Endothelial cell of umbilical vein (primary cell): ENCODE measurements around the gene CCNB1IP1. TPM values are rescaled to one million over a fixed set of nuclear protein-coding genes. Genes with fewer than 3 reads are reported as not detected.

Source experiments
- BruUV-seq: library from RNA; stranded (reverse); fragments of 400-500 nt; replicated peaks from 2 replicates; lab custom pipeline; 2021; lab: Mats Ljungman, UMichigan
- CTCF ChIA-PET: fragments of 300-600, 350-600 bp; sonication (Branson Sonifier 250); formaldehyde crosslinking; loops from one replicate; lab custom pipeline; 2021; ENCODE audit warnings: antibody characterized with exemption, inconsistent platforms; lab: Charles Lee
- POLR2A ChIA-PET: fragments of 300-600, 350-600 bp; sonication (Branson Sonifier 250); formaldehyde crosslinking; loops from one replicate; lab custom pipeline; 2021; ENCODE audit warnings: antibody characterized with exemption, inconsistent platforms; lab: Charles Lee
- DNase-seq: peaks from one replicate; pipeline ENCODE4 v3.0.0-alpha.2; 2011; ENCODE audit warnings: low read depth, low spot score
- FAIRE-seq: peaks from 2 replicates; lab custom pipeline; 2011; peaks lifted over from hg19 to GRCh38; lab: Jason Lieb, UNC
- H2AFZ ChIP-seq: 2 replicates; pipeline ENCODE4 v1.6.0; 2012; ENCODE audit warnings: low read depth, low read length, control low read depth, inconsistent platforms
- H3K27ac ChIP-seq: 2 replicates; pipeline ENCODE4 v1.5.1; 2011; ENCODE audit warnings: low read depth, mild to moderate bottlenecking, control low read depth, low read length, moderate library complexity; ENCODE audit not compliant: insufficient read depth
- H3K27me3 ChIP-seq, 2 experiments: 2 replicates each; pipeline versions ENCODE4 v1.6.0 to v1.6.1; 2011; ENCODE audit warnings: low read length in 2 of 2, mixed read lengths in 1 of 2; ENCODE audit not compliant: control insufficient read depth in 2 of 2, insufficient read depth in 2 of 2
- H3K36me3 ChIP-seq, 2 experiments: 2 replicates in 1 of 2; 3 replicates in 1 of 2; pipeline ENCODE4 v1.5.1; 2011; ENCODE audit warnings: low read length in 2 of 2, mild to moderate bottlenecking in 1 of 2, moderate library complexity in 1 of 2; ENCODE audit not compliant: control insufficient read depth in 2 of 2, insufficient read depth in 2 of 2; ENCODE audit errors: extremely low read depth in 1 of 2
- H3K4me1 ChIP-seq: 3 replicates; pipeline ENCODE4 v1.5.1; 2011; ENCODE audit warnings: mild to moderate bottlenecking, low read length; ENCODE audit not compliant: control insufficient read depth, insufficient read depth; ENCODE audit errors: extremely low read depth
- H3K4me2 ChIP-seq: 2 replicates; pipeline ENCODE4 v1.6.1; 2011; ENCODE audit warnings: low read length, control low read depth, mixed read lengths; ENCODE audit not compliant: insufficient read depth
- H3K4me3 ChIP-seq, 3 experiments: fragments of 200-600 bp in 1 of 3; sonication (generic), shearing (Covaris generic) in 1 of 3; replicated peaks in 1 of 3; 2 replicates each; pipeline ENCODE4 v1.5.1; 2011 to 2016; ENCODE audit warnings: control low read depth in 3 of 3, low read length in 3 of 3, mild to moderate bottlenecking in 2 of 3, inconsistent platforms in 1 of 3, low read depth in 1 of 3, moderate library complexity in 1 of 3; ENCODE audit not compliant: insufficient read depth in 1 of 3
- H3K79me2 ChIP-seq: 2 replicates; pipeline ENCODE4 v1.6.0; 2012; ENCODE audit warnings: low read length, inconsistent platforms; ENCODE audit not compliant: control insufficient read depth, insufficient read depth
- H3K9ac ChIP-seq: replicated peaks from 2 replicates; pipeline ENCODE3; 2011; ENCODE audit warnings: low read length, control low read depth; ENCODE audit not compliant: insufficient read depth; ENCODE audit errors: extremely low read depth
- H3K9me1 ChIP-seq: replicated peaks from 3 replicates; pipeline ENCODE4 v1.6.0; 2011; ENCODE audit warnings: mild to moderate bottlenecking, low read length; ENCODE audit not compliant: control insufficient read depth, insufficient read depth; ENCODE audit errors: extremely low read depth
- H3K9me3 ChIP-seq: replicated peaks from 2 replicates; pipeline ENCODE4 v1.5.1; 2012; ENCODE audit warnings: low read length, inconsistent platforms; ENCODE audit not compliant: control insufficient read depth, insufficient read depth
- H4K20me1 ChIP-seq: replicated peaks from 2 replicates; pipeline ENCODE3; 2011; ENCODE audit warnings: mild to moderate bottlenecking, low read length; ENCODE audit not compliant: control insufficient read depth, insufficient read depth; ENCODE audit errors: extremely low read depth
- CTCF ChIP-seq, 2 donors: IDR thresholded peaks; 1 replicate in 1 of 2; 2 replicates in 1 of 2; pipeline ENCODE4 v1.5.1; 2011; ENCODE audit warnings: low read length in 2 of 2, mild to moderate bottlenecking in 2 of 2, moderate library complexity in 2 of 2, control low read depth in 1 of 2, inconsistent platforms in 1 of 2, low read depth in 1 of 2; ENCODE audit not compliant: insufficient read depth in 1 of 2; ENCODE audit errors: extremely low read depth in 1 of 2
- EZH2 ChIP-seq: IDR thresholded peaks from 2 replicates; pipeline ENCODE4 v1.6.1; 2012; ENCODE audit warnings: borderline replicate concordance, low read depth, mild to moderate bottlenecking, moderate library complexity, low read length, inconsistent platforms; ENCODE audit not compliant: severe bottlenecking
- FOS ChIP-seq: IDR thresholded peaks from 2 replicates; pipeline ENCODE4 v1.6.1; 2011; ENCODE audit warnings: mild to moderate bottlenecking, low read length, moderate library complexity, borderline replicate concordance; ENCODE audit not compliant: insufficient read depth
- GATA2 ChIP-seq: IDR thresholded peaks from 2 replicates; pipeline ENCODE4 v1.7.0; 2011; ENCODE audit warnings: low read depth, mild to moderate bottlenecking, moderate library complexity, mixed read lengths, low read length; ENCODE audit not compliant: insufficient read length, insufficient read depth
- JUN ChIP-seq: IDR thresholded peaks from 2 replicates; pipeline ENCODE4 v1.6.1; 2011; ENCODE audit warnings: borderline replicate concordance, low read depth; ENCODE audit not compliant: insufficient read length, insufficient read depth
- MAX ChIP-seq: IDR thresholded peaks from 2 replicates; pipeline ENCODE4 v1.6.1; 2011; ENCODE audit not compliant: insufficient read depth, insufficient read length
- MYC ChIP-seq: IDR thresholded peaks from one replicate; pipeline ENCODE4 v1.6.1; 2011; ENCODE audit warnings: mild to moderate bottlenecking, low read depth, low read length
- POLR2A ChIP-seq: IDR thresholded peaks from 2 replicates; pipeline ENCODE4 v1.6.1; 2012; ENCODE audit warnings: low read depth, mild to moderate bottlenecking, control low read depth, low read length
- POLR2AphosphoS5 ChIP-seq: IDR thresholded peaks from 2 replicates; pipeline ENCODE4 v1.6.1; 2012; ENCODE audit warnings: low read depth, mild to moderate bottlenecking, control low read depth, low read length, moderate library complexity; ENCODE audit not compliant: insufficient read depth
- dilution Hi-C: fragments of 300-500 bp; cut with MboI; formaldehyde crosslinking; loops from one replicate; pipeline ENCODE4 v1.15.0; 2019; ENCODE audit warnings: low sequenced_read_pairs; ENCODE audit not compliant: extremely low pct_ligation_motif_present
- intact Hi-C: fragments of 100-400 bp; cut with micrococcal nuclease; formaldehyde crosslinking; loops from one replicate; pipeline ENCODE4 v1.10.0; 2022
- polyA plus RNA-seq, 4 experiments: library from polyadenylated mRNA; depleted of rRNA in 3 of 4; stranded (reverse) in 3 of 4; unstranded in 1 of 4; fragments of >200 nt; gene quantifications; 2 replicates each; pipeline versions ENCODE4 v1.2.1 to v1.2.3, GENCODE V29; 2011 to 2012; ENCODE audit warnings: missing spikeins in 1 of 4
- total RNA-seq: library from RNA; stranded (reverse); gene quantifications from 2 replicates; pipeline ENCODE4 v1.2.3, GENCODE V29; 2021

Gene CCNB1IP1
- total and polyA plus RNA-seq, 2 donors (not counting 3 experiments of a cell fraction or from before 2014, with no cell fraction given): 32.7 to 35.5 TPM

- dilution Hi-C loops: no loop called here
- Histone ChIP-seq H4K20me1 (no peaks in the 10 kb centered on the region), H3K79me2 (no peaks in the 10 kb centered on the region), H3K4me2 (no peak overlapping the region), H3K27ac (no peak overlapping the region), H3K9me3 (no peaks in the 10 kb centered on the region), H3K9ac (no peak overlapping the region), H2AFZ (no peak overlapping the region), H3K4me1 (no peaks in the 10 kb centered on the region), H3K36me3 (peaks cover 20 to 72% of the 10 kb centered on the region in 2 experiments), H3K9me1 (no peaks in the 10 kb centered on the region), H3K27me3 (no peaks in the 10 kb centered on the region), H3K4me3 (no peak overlapping the region)
- intact Hi-C loops: no loop called here
- CTCF ChIA-PET: no interaction called here
- FAIRE-seq: no peak
- TF ChIP-seq CTCF (IDR thresholded peaks at IDR 0.05; ENCODE audit: extremely low read depth in 1 of 2, insufficient read depth in 1 of 2, low read depth in 1 of 2, low read length in 2 of 2): no peak
- no peak for TF ChIP-seq EZH2
- TF ChIP-seq POLR2AphosphoS5: no peak
- TF ChIP-seq MAX: no peak
- TF ChIP-seq GATA2: no peak
- TF ChIP-seq MYC: no peak
- no peak for TF ChIP-seq POLR2A
- no peak for TF ChIP-seq JUN
- TF ChIP-seq FOS: no peak
- POLR2A ChIA-PET: no interaction called here
- no TSS peak for BruUV-seq
- no peak for DNase-seq
Measured at GRCh38 chr14:20377171-20377570, 44.1 kb upstream of the CCNB1IP1 start.
